Activated naive CD8-positive, alpha-beta T cell treated with anti-CD3 and anti-CD28 coated beads for 36 hours (primary cell): ENCODE results near the gene MSX2. TPM values are rescaled to one million over a fixed set of nuclear protein-coding genes. Genes with fewer than 3 reads are reported as not detected.
"Not testable (repeated sequence)": the region's sequence is repeated elsewhere in the genome, so short reads cannot be mapped to it uniquely, and the experiment has no call there.

Source experiments
- DNase-seq: peaks from one replicate; pipeline ENCODE4 v3.0.0; 2021
- H3K27ac Mint-ChIP-seq: one replicate; pipeline ENCODE4 v1.8.0; 2022; ENCODE audit warnings: mild to moderate bottlenecking, moderate library complexity, mixed read lengths
- H3K27me3 Mint-ChIP-seq: one replicate; pipeline ENCODE4 v1.8.0; 2022; ENCODE audit warnings: mild to moderate bottlenecking, mixed read lengths
- H3K36me3 Mint-ChIP-seq: one replicate; pipeline ENCODE4 v1.8.0; 2021; ENCODE audit warnings: mild to moderate bottlenecking, mixed read lengths
- H3K4me1 Mint-ChIP-seq: one replicate; pipeline ENCODE4 v1.8.0; 2021; ENCODE audit warnings: mixed read lengths
- H3K4me3 Mint-ChIP-seq: one replicate; pipeline ENCODE4 v1.8.0; 2022; ENCODE audit warnings: mild to moderate bottlenecking, moderate library complexity, mixed read lengths
- H3K9me3 Mint-ChIP-seq: one replicate; pipeline ENCODE4 v1.8.0; 2022; ENCODE audit warnings: mixed read lengths
- total RNA-seq, 2 experiments: library from RNA; stranded (reverse); gene quantifications; one replicate each; pipeline ENCODE4 v1.2.3, GENCODE V29; 2021

Gene MSX2
- total RNA-seq, 2 experiments from 2014 or later: not detected

DNA sequence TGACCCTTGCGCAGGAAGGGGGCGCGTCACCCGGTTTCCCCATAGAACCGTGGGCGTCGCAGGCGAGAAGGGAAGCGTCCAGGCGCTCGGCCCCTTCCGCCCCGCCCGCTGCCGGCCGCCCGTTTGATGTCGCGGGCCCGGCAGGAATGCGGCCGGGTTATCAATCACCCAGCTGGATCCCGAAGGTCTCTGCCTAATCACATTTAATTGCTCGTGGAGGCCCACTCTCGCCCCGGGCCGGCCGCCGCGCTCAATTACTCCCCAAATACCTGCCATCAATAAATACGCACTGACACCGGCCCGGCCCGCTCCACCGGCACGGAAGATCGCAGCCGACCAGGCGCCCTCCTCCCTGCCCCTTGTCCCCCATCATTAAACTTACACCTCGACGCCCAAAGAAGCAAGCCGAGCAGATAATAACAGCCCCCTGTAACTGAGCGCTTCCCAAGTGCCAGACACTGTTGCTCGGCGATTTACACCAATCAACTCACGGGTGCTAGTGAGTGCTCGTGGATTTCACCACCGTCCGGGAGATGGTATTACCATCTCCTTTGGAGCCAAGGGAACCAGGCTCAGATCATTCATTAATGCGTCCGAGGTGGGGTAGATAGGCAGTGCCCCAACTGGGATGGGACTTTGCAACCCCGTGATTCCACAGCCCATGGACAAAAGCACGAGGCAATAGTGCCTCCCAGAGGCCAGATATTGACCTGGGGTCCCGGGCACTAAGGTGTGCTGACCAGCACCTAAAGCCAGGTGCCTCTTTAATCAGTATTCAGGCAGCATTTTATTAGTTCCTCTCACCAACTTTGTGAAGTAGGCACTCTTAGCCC is 11.3 kb downstream of the MSX2 start:
- Mint-ChIP-seq H3K27me3 (peaks cover 87% of the 10 kb centered on the region), H3K36me3 (peaks cover 2% of the 10 kb centered on the region)
- DNase-seq: no peak

DNA sequence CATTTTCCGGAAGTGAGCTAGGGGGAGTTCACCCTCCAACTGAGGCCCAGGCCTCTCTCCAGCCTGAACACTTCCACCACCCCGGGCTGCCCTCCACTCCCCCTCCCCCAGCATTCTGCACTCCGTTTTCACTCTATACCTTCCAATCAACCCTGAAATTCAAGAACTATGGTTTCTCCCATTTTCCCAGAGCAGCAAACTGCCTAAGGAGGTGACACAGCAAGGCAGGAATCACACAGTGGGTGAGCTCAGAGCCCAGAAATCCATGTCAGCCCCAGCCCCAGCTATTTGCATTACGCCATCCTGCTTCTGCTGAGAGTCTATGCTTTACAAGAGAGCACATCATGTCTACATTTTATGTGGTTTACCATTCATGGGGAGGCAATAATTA is 11.9 kb downstream of the MSX2 start:
- H3K36me3 Mint-ChIP-seq: peaks cover 2% of the 10 kb centered on the region
- H3K9me3 Mint-ChIP-seq: no peaks in the 10 kb centered on the region
- peaks cover 86% of the 10 kb centered on the region for H3K27me3 Mint-ChIP-seq

More for the DNA sequence above, 11.3 kb downstream of the MSX2 start:
- no peak overlapping the region for H3K4me3 Mint-ChIP-seq
- no peaks in the 10 kb centered on the region for H3K9me3 Mint-ChIP-seq
- H3K27ac Mint-ChIP-seq: no peak overlapping the region
- H3K4me1 Mint-ChIP-seq: peaks cover 5% of the 10 kb centered on the region

DNA sequence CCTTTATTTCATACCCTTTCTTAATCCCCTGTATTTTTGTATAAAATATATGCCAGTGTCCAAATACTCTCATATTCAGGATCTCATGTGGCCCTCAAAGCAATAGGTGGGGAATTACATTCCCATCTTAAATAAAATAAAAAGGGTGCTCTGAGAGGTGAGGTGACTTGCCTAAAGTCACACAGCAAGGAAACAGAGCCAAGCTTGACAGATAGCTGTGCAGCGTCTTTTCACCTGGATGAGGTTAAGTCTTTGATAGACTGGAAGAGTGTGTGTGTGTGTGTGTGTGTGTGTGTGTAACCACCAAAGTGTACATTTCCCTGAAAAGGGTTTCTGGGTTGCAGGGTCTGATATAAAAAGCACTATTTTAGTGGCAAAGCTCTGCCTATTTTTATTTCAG is 12.4 kb downstream of the MSX2 start:
- no peak for DNase-seq
- no peak overlapping the region for H3K27ac Mint-ChIP-seq
- no peak overlapping the region for H3K4me3 Mint-ChIP-seq
- H3K27me3 Mint-ChIP-seq: peaks cover 81% of the 10 kb centered on the region
- H3K4me1 Mint-ChIP-seq: peaks cover 1% of the 10 kb centered on the region
- no peaks in the 10 kb centered on the region for H3K9me3 Mint-ChIP-seq
- peaks cover 5% of the 10 kb centered on the region for H3K36me3 Mint-ChIP-seq

More for the DNA sequence above, 11.9 kb downstream of the MSX2 start:
- Mint-ChIP-seq H3K27ac (no peak overlapping the region), H3K4me3 (no peak overlapping the region), H3K4me1 (peaks cover 5% of the 10 kb centered on the region)
- no peak for DNase-seq

- H3K4me3 Mint-ChIP-seq: no peak overlapping the region
- DNase-seq: no peak
- H3K9me3 Mint-ChIP-seq: no peaks in the 10 kb centered on the region
- peaks cover 76% of the 10 kb centered on the region for H3K27me3 Mint-ChIP-seq
- H3K4me1 Mint-ChIP-seq: peaks cover 1% of the 10 kb centered on the region
- no peak overlapping the region for H3K27ac Mint-ChIP-seq
- peaks cover 5% of the 10 kb centered on the region for H3K36me3 Mint-ChIP-seq
Observed at GRCh38 chr5:174737330-174737729, 12.9 kb downstream of the MSX2 start.

- H3K36me3 Mint-ChIP-seq: peaks cover 3% of the 10 kb centered on the region
- peaks cover 2% of the 10 kb centered on the region for H3K9me3 Mint-ChIP-seq
- H3K27ac Mint-ChIP-seq: no peak overlapping the region
- DNase-seq: no peak
- peaks cover 37% of the 10 kb centered on the region for H3K27me3 Mint-ChIP-seq
- H3K4me1 Mint-ChIP-seq: no peaks in the 10 kb centered on the region
- no peak overlapping the region for H3K4me3 Mint-ChIP-seq
Observed at GRCh38 chr5:174741352-174741751, 17.0 kb downstream of the MSX2 start.

GRCh38 chr5:174744896-174745295 is 20.5 kb downstream of the MSX2 start:
- peaks cover 3% of the 10 kb centered on the region for H3K36me3 Mint-ChIP-seq
- H3K27ac Mint-ChIP-seq: no peak overlapping the region
- peaks cover 32% of the 10 kb centered on the region for H3K27me3 Mint-ChIP-seq
- DNase-seq: no peak
- H3K9me3 Mint-ChIP-seq: peaks cover 2% of the 10 kb centered on the region
- no peak overlapping the region for H3K4me3 Mint-ChIP-seq
- H3K4me1 Mint-ChIP-seq: no peaks in the 10 kb centered on the region

DNA sequence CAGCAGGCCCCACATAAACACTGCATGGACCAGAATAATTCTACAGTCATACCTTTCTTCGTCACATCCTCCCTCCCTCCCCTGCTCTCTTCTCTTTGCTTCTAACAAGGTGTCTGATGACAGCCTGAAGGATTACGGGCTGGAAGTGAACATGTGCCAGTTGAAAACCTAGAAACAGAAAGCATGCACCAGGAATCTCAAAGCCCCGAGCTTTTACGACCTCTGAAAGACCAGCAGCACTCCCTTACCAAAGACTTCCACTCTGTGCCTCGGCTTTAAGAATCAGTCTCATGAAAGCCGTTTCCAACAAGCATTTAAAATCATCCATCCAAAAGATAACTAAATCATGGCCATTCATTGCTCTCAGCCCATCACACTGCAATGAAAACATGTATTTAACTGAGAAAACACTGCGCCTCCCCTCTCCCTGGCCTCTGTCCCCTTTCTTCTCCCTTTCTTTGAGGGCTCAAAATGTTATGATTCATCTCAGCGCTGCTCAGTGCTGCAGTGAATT is 21.3 kb downstream of the MSX2 start:
- no peak overlapping the region for H3K4me3 Mint-ChIP-seq
- no peaks in the 10 kb centered on the region for H3K4me1 Mint-ChIP-seq
- H3K27ac Mint-ChIP-seq: no peak overlapping the region
- H3K9me3 Mint-ChIP-seq: peaks cover 2% of the 10 kb centered on the region
- H3K36me3 Mint-ChIP-seq: peaks cover 3% of the 10 kb centered on the region
- peaks cover 40% of the 10 kb centered on the region for H3K27me3 Mint-ChIP-seq
- DNase-seq: no peak

GRCh38 chr5:174750711-174751110 is 26.3 kb downstream of the MSX2 start:
- H3K4me3 Mint-ChIP-seq: no peak overlapping the region
- DNase-seq: no peak
- peaks cover 62% of the 10 kb centered on the region for H3K27me3 Mint-ChIP-seq
- H3K27ac Mint-ChIP-seq: no peak overlapping the region
- H3K4me1 Mint-ChIP-seq: no peaks in the 10 kb centered on the region
- no peaks in the 10 kb centered on the region for H3K36me3 Mint-ChIP-seq
- H3K9me3 Mint-ChIP-seq: no peaks in the 10 kb centered on the region

DNA sequence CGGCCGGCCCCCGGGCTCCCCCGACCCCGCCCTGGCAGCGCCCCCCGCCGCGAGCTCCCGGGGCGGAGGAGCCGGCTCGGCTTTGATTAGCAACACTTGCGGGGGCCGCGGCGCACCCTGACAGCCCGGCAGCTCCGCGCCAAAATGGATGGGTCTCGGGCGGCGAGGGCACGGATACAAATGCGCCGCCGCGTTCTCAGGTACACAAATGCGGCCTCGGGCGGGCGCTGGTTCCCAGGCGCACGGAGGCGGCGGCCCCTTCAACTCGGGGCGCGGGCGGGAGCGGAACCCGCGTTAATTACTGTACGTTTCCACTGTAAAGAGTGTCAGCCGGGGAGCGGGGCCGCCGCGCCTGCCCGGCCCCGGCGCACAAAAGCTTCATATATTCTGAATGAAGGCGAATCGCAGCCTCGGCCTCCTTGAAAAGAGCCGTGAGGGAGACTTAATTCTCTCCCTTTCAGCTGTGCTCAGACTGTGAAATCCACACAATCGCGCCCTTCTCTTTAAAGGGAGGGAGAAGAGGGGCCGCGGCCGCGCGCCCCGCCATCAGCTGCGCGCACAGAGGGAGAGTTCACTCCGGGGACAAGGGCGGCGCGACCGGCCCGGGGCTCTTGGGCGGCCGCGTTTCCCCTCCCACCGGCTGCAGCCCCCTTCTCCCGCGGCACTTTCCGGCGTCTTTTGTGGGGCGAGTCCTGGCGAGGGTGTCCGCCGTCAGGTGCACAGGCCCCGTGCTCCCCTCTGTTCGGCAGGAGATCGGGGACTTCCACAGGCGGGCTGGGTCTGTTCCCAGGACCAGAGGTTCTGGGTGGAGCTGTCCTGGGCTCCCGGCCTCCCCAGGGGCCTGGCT is 27.0 kb downstream of the MSX2 start:
- no peak overlapping the region for H3K4me3 Mint-ChIP-seq
- no peaks in the 10 kb centered on the region for H3K36me3 Mint-ChIP-seq
- H3K27ac Mint-ChIP-seq: no peak overlapping the region
- no peak for DNase-seq
- H3K9me3 Mint-ChIP-seq: no peaks in the 10 kb centered on the region
- peaks cover 60% of the 10 kb centered on the region for H3K27me3 Mint-ChIP-seq
- H3K4me1 Mint-ChIP-seq: no peaks in the 10 kb centered on the region

DNA sequence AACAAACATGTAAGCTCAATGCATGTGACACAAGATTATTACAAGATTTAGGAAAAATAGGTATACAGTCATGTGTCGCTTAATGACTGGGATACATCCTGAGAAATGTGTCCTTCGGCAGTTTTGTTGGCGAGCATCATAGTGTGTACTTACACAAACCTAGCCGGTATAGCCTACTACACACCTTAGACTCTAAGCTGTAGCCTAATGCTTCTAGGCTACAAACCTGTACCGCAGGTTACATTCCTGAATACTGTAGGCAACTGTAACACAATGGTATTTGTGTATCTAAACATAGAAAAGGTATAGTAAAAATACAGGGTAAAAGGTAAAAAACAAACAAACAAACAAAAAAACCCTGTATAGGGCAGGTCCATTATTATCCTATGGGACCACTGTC is 27.7 kb downstream of the MSX2 start:
- Mint-ChIP-seq H3K27me3 (peaks cover 56% of the 10 kb centered on the region), H3K9me3 (no peaks in the 10 kb centered on the region), H3K27ac (no peak overlapping the region), H3K4me1 (no peaks in the 10 kb centered on the region), H3K36me3 (no peaks in the 10 kb centered on the region), H3K4me3 (no peak overlapping the region)
- no peak for DNase-seq

- Mint-ChIP-seq H3K4me1 (no peaks in the 10 kb centered on the region), H3K27ac (no peak overlapping the region), H3K4me3 (no peak overlapping the region), H3K27me3 (peaks cover 32% of the 10 kb centered on the region), H3K9me3 (no peaks in the 10 kb centered on the region), H3K36me3 (no peaks in the 10 kb centered on the region)
- no peak for DNase-seq
Observed at GRCh38 chr5:174755106-174755505, 30.7 kb downstream of the MSX2 start.

- DNase-seq: no peak
- no peak overlapping the region for H3K27ac Mint-ChIP-seq
- no peaks in the 10 kb centered on the region for H3K4me1 Mint-ChIP-seq
- H3K36me3 Mint-ChIP-seq: no peaks in the 10 kb centered on the region
- H3K9me3 Mint-ChIP-seq: no peaks in the 10 kb centered on the region
- H3K27me3 Mint-ChIP-seq: peaks cover 5% of the 10 kb centered on the region
- H3K4me3 Mint-ChIP-seq: no peak overlapping the region
Observed at GRCh38 chr5:174759091-174759490, 34.7 kb downstream of the MSX2 start.

GRCh38 chr5:174760721-174761120 is 36.3 kb downstream of the MSX2 start:
- Mint-ChIP-seq H3K27ac (no peak overlapping the region), H3K36me3 (no peaks in the 10 kb centered on the region), H3K9me3 (no peaks in the 10 kb centered on the region), H3K4me1 (no peaks in the 10 kb centered on the region), H3K4me3 (no peak overlapping the region), H3K27me3 (no peaks in the 10 kb centered on the region)
- DNase-seq: no peak

GRCh38 chr5:174761341-174761740 is 37.0 kb downstream of the MSX2 start:
- DNase-seq, H3K27ac Mint-ChIP-seq, H3K4me3 Mint-ChIP-seq, H3K4me1 Mint-ChIP-seq, H3K36me3 Mint-ChIP-seq, H3K27me3 Mint-ChIP-seq, H3K9me3 Mint-ChIP-seq: not testable (repeated sequence)

GRCh38 chr5:174764309-174764708 is 39.9 kb downstream of the MSX2 start:
- H3K4me3 Mint-ChIP-seq: no peak overlapping the region
- no peaks in the 10 kb centered on the region for H3K9me3 Mint-ChIP-seq
- no peak for DNase-seq
- no peaks in the 10 kb centered on the region for H3K36me3 Mint-ChIP-seq
- no peaks in the 10 kb centered on the region for H3K4me1 Mint-ChIP-seq
- peaks cover 4% of the 10 kb centered on the region for H3K27me3 Mint-ChIP-seq
- no peak overlapping the region for H3K27ac Mint-ChIP-seq
